NCI-H1417 treated with DMSO at 0.1 percent for 48 hours (cell line): ENCODE data around the gene FTO.

Experiments
- DNase-seq: peaks from one replicate; lab custom pipeline; 2025; lab: John Stamatoyannopoulos, UW

FTO gene

GRCh38 chr16:53967572-53967971, 263.6 kb downstream of the FTO start:
- DNase-seq, result no peak

- no peak for DNase-seq
These were observed 264.5 kb downstream of the FTO start for GRCh38 chr16:53968454-53968853.

- no peak for DNase-seq
These were observed 264.9 kb downstream of the FTO start for GRCh38 chr16:53968896-53969295.

GRCh38 chr16:53971616-53972015, 267.7 kb downstream of the FTO start:
- no peak for DNase-seq

- DNase-seq, result no peak
These were observed 269.1 kb downstream of the FTO start for GRCh38 chr16:53973021-53973420.

GRCh38 chr16:53974484-53975080, 270.6 kb downstream of the FTO start:
- DNase-seq, result no peak

GRCh38 chr16:53980675-53981074, 276.7 kb downstream of the FTO start:
- no peak for DNase-seq

GRCh38 chr16:53982631-53983042, 278.7 kb downstream of the FTO start:
- DNase-seq, result no peak

- no peak for DNase-seq
These were observed 281.0 kb downstream of the FTO start for GRCh38 chr16:53984936-53985335.

GRCh38 chr16:53985861-53986260, 281.9 kb downstream of the FTO start:
- no peak for DNase-seq

GRCh38 chr16:53986793-53987192, 282.8 kb downstream of the FTO start:
- DNase-seq, result no peak

GRCh38 chr16:53988136-53988535, 284.2 kb downstream of the FTO start:
- no peak for DNase-seq

- DNase-seq, result no peak
These were observed 285.6 kb downstream of the FTO start for GRCh38 chr16:53989597-53989996.

GRCh38 chr16:53991754-53992378, 287.9 kb downstream of the FTO start:
- DNase-seq, result no peak

- DNase-seq, result no peak
These were observed 291.4 kb downstream of the FTO start for GRCh38 chr16:53995378-53995777.

GRCh38 chr16:53996961-53997360, 293.0 kb downstream of the FTO start:
- no peak for DNase-seq

- DNase-seq, result no peak
These were observed 294.3 kb downstream of the FTO start for GRCh38 chr16:53998024-53998810.

- DNase-seq, result no peak
These were observed 295.1 kb downstream of the FTO start for GRCh38 chr16:53998966-53999522.

- no peak for DNase-seq
These were observed 295.9 kb downstream of the FTO start for GRCh38 chr16:53999841-54000240.

- no peak for DNase-seq
These were observed 296.4 kb downstream of the FTO start for GRCh38 chr16:54000361-54000760.

- DNase-seq, result no peak
These were observed 302.7 kb downstream of the FTO start for GRCh38 chr16:54006693-54007092.

- no peak for DNase-seq
These were observed 303.5 kb downstream of the FTO start for GRCh38 chr16:54007504-54007903.
